NCI-H510A treated with DMSO at 0.1 percent for 48 hours (cell line): Measurements from ENCODE around the gene LMX1B.
"Not testable (repeated sequence)": the region's sequence is repeated elsewhere in the genome, so short reads cannot be mapped to it uniquely, and the experiment has no call there.

Experiments
- DNase-seq: peaks from one replicate; lab custom pipeline; 2025; lab: John Stamatoyannopoulos, UW

Gene LMX1B

GRCh38 chr9:126613651-126614050 lies at the start of gene LMX1B:
Gene LMX1B (plus strand): TSS chr9:126613928. CDS start chr9:126614450, 522 bp downstream.
- DNase-seq = peak; percentile 31

GRCh38 chr9:126564128-126564527 lies 49.6 kb upstream of the LMX1B start:
- no peak for DNase-seq

GRCh38 chr9:126564716-126565115 lies 49.0 kb upstream of the LMX1B start:
- no peak for DNase-seq

GRCh38 chr9:126565336-126566128 lies 48.2 kb upstream of the LMX1B start:
- DNase-seq = no peak

- DNase-seq = no peak
These were observed 44.7 kb upstream of the LMX1B start for GRCh38 chr9:126569036-126569435.

- no peak for DNase-seq
These were observed 35.7 kb upstream of the LMX1B start for GRCh38 chr9:126578029-126578428.

- DNase-seq = not testable (repeated sequence)
These were observed 33.4 kb upstream of the LMX1B start for GRCh38 chr9:126580319-126580718.

GRCh38 chr9:126581893-126582292 lies 31.8 kb upstream of the LMX1B start:
- DNase-seq = no peak

GRCh38 chr9:126582427-126582826 lies 31.3 kb upstream of the LMX1B start:
- no peak for DNase-seq

- no peak for DNase-seq
These were observed 30.5 kb upstream of the LMX1B start for GRCh38 chr9:126583144-126583760.

GRCh38 chr9:126584611-126585010 lies 29.1 kb upstream of the LMX1B start:
- DNase-seq = no peak

GRCh38 chr9:126586236-126586635 lies 27.5 kb upstream of the LMX1B start:
- no peak for DNase-seq

- DNase-seq = no peak
These were observed 26.2 kb upstream of the LMX1B start for GRCh38 chr9:126587187-126588185.

- DNase-seq = no peak
These were observed 25.1 kb upstream of the LMX1B start for GRCh38 chr9:126588491-126589168.

- no peak for DNase-seq
These were observed 24.4 kb upstream of the LMX1B start for GRCh38 chr9:126589349-126589748.

- no peak for DNase-seq
These were observed 22.6 kb upstream of the LMX1B start for GRCh38 chr9:126591083-126591482.

GRCh38 chr9:126591922-126592321 lies 21.8 kb upstream of the LMX1B start:
- DNase-seq = no peak

GRCh38 chr9:126592461-126592860 lies 21.3 kb upstream of the LMX1B start:
- no peak for DNase-seq

GRCh38 chr9:126595982-126596381 lies 17.7 kb upstream of the LMX1B start:
- DNase-seq = no peak

GRCh38 chr9:126599047-126599650 lies 14.6 kb upstream of the LMX1B start:
- DNase-seq = no peak
